GM12878 (cell line): Measurements from ENCODE around the gene ANKRD55. TPM values are rescaled to one million over a fixed set of nuclear protein-coding genes. Genes with fewer than 3 reads are reported as not detected.

Source experiments
- ATAC-seq: fragments of 200-7000 bp; cut with Tn5 transposase; 3 replicates; pipeline ENCODE4 v1.9.1; 2020; ENCODE audit warnings: mild to moderate bottlenecking, moderate library complexity
- BruUV-seq: library from RNA; stranded (reverse); fragments of 400-500 nt; replicated peaks from 2 replicates; lab custom pipeline; 2021; lab: Mats Ljungman, UMichigan
- CTCF ChIA-PET: fragments of 300-600 bp; sonication (Branson Sonifier 250); formaldehyde crosslinking; extraction: SDS; loops from one replicate; lab custom pipeline; 2021; ENCODE audit warnings: inconsistent platforms; lab: Yijun Ruan, JAX
- POLR2A ChIA-PET: fragments of 350-600 bp; formaldehyde crosslinking; extraction: SDS; loops from one replicate; lab custom pipeline; 2021; ENCODE audit warnings: inconsistent platforms; lab: Charles Lee
- RAD21 ChIA-PET: fragments of 300-600 bp; sonication (Branson Sonifier 250); formaldehyde crosslinking; loops from one replicate; lab custom pipeline; 2023; ENCODE audit warnings: antibody characterized with exemption; ENCODE audit not compliant: unreplicated experiment; lab: Charles Lee
- SMC1A ChIA-PET: fragments of 300-600 bp; sonication (Branson Sonifier 250); formaldehyde crosslinking; loops from one replicate; lab custom pipeline; 2023; ENCODE audit not compliant: unreplicated experiment, uncharacterized antibody; lab: Charles Lee
- DNase-seq: peaks from one replicate; pipeline ENCODE4 v3.0.0-alpha.2; 2011; ENCODE audit warnings: low read depth, low spot score
- FAIRE-seq: peaks from 3 replicates; lab custom pipeline; 2011; peaks lifted over from hg19 to GRCh38; lab: Jason Lieb, UNC
- H2AFZ ChIP-seq: 2 replicates; pipeline ENCODE4 v1.6.0; 2011; ENCODE audit warnings: low read depth, low read length, control low read depth; ENCODE audit not compliant: control insufficient read depth
- H3K27ac ChIP-seq: 2 replicates; pipeline ENCODE4 v1.5.1; 2011; ENCODE audit warnings: control low read depth; ENCODE audit not compliant: control insufficient read depth, insufficient read depth
- H3K27me3 ChIP-seq, 2 experiments: replicated peaks in 1 of 2; 2 replicates each; pipeline versions ENCODE4 v1.6.0 to v1.6.1; 2011; ENCODE audit warnings: low read length in 1 of 2; ENCODE audit not compliant: control insufficient read depth in 2 of 2, insufficient read depth in 2 of 2
- H3K36me3 ChIP-seq, 2 experiments: 2 replicates each; pipeline ENCODE4 v1.5.1; 2011; ENCODE audit warnings: low read length in 1 of 2; ENCODE audit not compliant: control insufficient read depth in 2 of 2, insufficient read depth in 2 of 2
- H3K4me1 ChIP-seq: 2 replicates; pipeline ENCODE4 v1.6.1; 2011; ENCODE audit warnings: mild to moderate bottlenecking, low read length, moderate library complexity, mixed read lengths; ENCODE audit not compliant: control insufficient read depth, insufficient read depth
- H3K4me2 ChIP-seq: 2 replicates; pipeline ENCODE4 v1.6.0; 2011; ENCODE audit warnings: control low read depth; ENCODE audit not compliant: control insufficient read depth, insufficient read depth
- H3K4me3 ChIP-seq: fragments of 200-600 bp; sonication (generic); 2 replicates; pipeline ENCODE4 v1.5.1; 2016
- H3K79me2 ChIP-seq: 2 replicates; pipeline ENCODE4 v1.6.0; 2011; ENCODE audit warnings: low read length; ENCODE audit not compliant: control insufficient read depth, insufficient read depth
- H3K9ac ChIP-seq: 2 replicates; pipeline ENCODE4 v1.8.0; 2011; ENCODE audit warnings: low read length, control low read depth, mixed read lengths; ENCODE audit not compliant: control insufficient read depth, insufficient read depth
- H3K9me3 ChIP-seq: replicated peaks from 3 replicates; pipeline ENCODE4 v1.5.1; 2011; ENCODE audit warnings: mild to moderate bottlenecking, low read length; ENCODE audit not compliant: control insufficient read depth, insufficient read depth
- H4K20me1 ChIP-seq: 2 replicates; pipeline ENCODE4 v1.6.0; 2011; ENCODE audit not compliant: control insufficient read depth, insufficient read depth
- EED ChIP-seq: sonication (generic); IDR thresholded peaks from 2 replicates; pipeline ENCODE4 v1.6.1; 2016; ENCODE audit warnings: antibody characterized with exemption, low read depth
- EZH2 ChIP-seq: IDR thresholded peaks from 2 replicates; pipeline ENCODE4 v1.6.1; 2012; ENCODE audit warnings: low read depth, mild to moderate bottlenecking, control low read depth, inconsistent platforms, low read length, borderline replicate concordance; ENCODE audit not compliant: control insufficient read depth
- IRF4 ChIP-seq: IDR thresholded peaks from 2 replicates; pipeline ENCODE4 v1.6.1; 2011; ENCODE audit warnings: low read depth, low read length
- KAT2A ChIP-seq: conservative IDR thresholded peaks from 2 replicates; pipeline ENCODE4 v1.6.1; 2011; ENCODE audit warnings: low read depth, low read length; ENCODE audit not compliant: control insufficient read depth
- MTA3 ChIP-seq: IDR thresholded peaks from 2 replicates; pipeline ENCODE4 v1.6.1; 2012; ENCODE audit warnings: low read length, inconsistent platforms, borderline replicate concordance
- NBN ChIP-seq: fragments of 450-650 bp; IDR thresholded peaks from 2 replicates; pipeline ENCODE4 v1.6.1; 2016
- NFXL1 ChIP-seq: fragments of 450-650 bp; IDR thresholded peaks from 2 replicates; pipeline ENCODE4 v1.6.1; 2017; ENCODE audit warnings: antibody characterized with exemption, mild to moderate bottlenecking, borderline replicate concordance
- NFYB ChIP-seq: IDR thresholded peaks from 2 replicates; pipeline ENCODE4 v1.6.1; 2011; ENCODE audit warnings: low read depth, mild to moderate bottlenecking, low read length, improper control_type of control experiment, moderate library complexity; ENCODE audit not compliant: insufficient read depth
- NR2C2 ChIP-seq: IDR thresholded peaks from 2 replicates; pipeline ENCODE4 v1.6.1; 2011; ENCODE audit warnings: borderline replicate concordance, low read depth; ENCODE audit not compliant: control insufficient read depth, insufficient read length
- RCOR1 ChIP-seq: conservative IDR thresholded peaks from 2 replicates; pipeline ENCODE4 v1.6.1; 2012; ENCODE audit warnings: low read depth, low read length, improper control_type of control experiment
- RFX5 ChIP-seq: IDR thresholded peaks from 2 replicates; pipeline ENCODE4 v1.6.1; 2011; ENCODE audit warnings: low read depth, low read length, improper control_type of control experiment
- SPI1 ChIP-seq: IDR thresholded peaks from 2 replicates; pipeline ENCODE4 v1.6.1; 2011; ENCODE audit warnings: low read depth, mild to moderate bottlenecking, low read length, moderate library complexity, borderline replicate concordance; ENCODE audit not compliant: insufficient read depth
- SREBF1 ChIP-seq: IDR thresholded peaks from 2 replicates; pipeline ENCODE4 v1.6.1; 2012; ENCODE audit warnings: mild to moderate bottlenecking, low read length
- TBL1XR1 ChIP-seq: IDR thresholded peaks from 2 replicates; pipeline ENCODE4 v1.6.1; 2012; ENCODE audit warnings: low read depth, low read length, improper control_type of control experiment
- YBX1 ChIP-seq: fragments of 450-650 bp; IDR thresholded peaks from 2 replicates; pipeline ENCODE4 v1.6.1; 2016; ENCODE audit warnings: antibody characterized with exemption
- ZNF207 ChIP-seq: fragments of 450-650 bp; IDR thresholded peaks from 2 replicates; pipeline ENCODE4 v1.6.1; 2014; ENCODE audit warnings: antibody characterized with exemption, mild to moderate bottlenecking, borderline replicate concordance
- ZNF24 ChIP-seq: fragments of 450-650 bp; IDR thresholded peaks from 2 replicates; pipeline ENCODE4 v1.6.1; 2017; ENCODE audit warnings: antibody characterized with exemption, mild to moderate bottlenecking
- WGBS: methylation state at CpG from one replicate; pipeline ENCODE4 v1.1.6; 2016; ENCODE audit warnings: low lambda C conversion rate; ENCODE audit not compliant: insufficient replicate concordance, insufficient coverage; ENCODE audit errors: missing lambda C conversion rate; 5-methylcytosine and 5-hydroxymethylcytosine counted together
- in situ Hi-C: fragments of 300-500 bp; cut with MboI; formaldehyde crosslinking; loops from 9 replicates; pipeline ENCODE4 v1.14.3; 2018; ENCODE audit warnings: mixed read lengths
- intact Hi-C: fragments of 100-400 bp; cut with micrococcal nuclease; formaldehyde crosslinking; loops from one replicate; pipeline ENCODE4 v1.14.2; 2022; ENCODE audit not compliant: unreplicated experiment
- polyA plus RNA-seq, 11 experiments: library from polyadenylated mRNA; depleted of rRNA in 4 of 11; unstranded in 6 of 11; stranded (reverse) in 5 of 11; fragments of >200 nt; fragmentation: Nextera tagmentation in 4 of 11; fragmentation: Illumina TruSeq in 1 of 11; extraction: Ambion mirVana in 4 of 11; extraction: Trizol in 1 of 11; gene quantifications; 1 replicate in 1 of 11; 2 replicates in 10 of 11; pipeline versions ENCODE4 v1.2.1 to v1.2.3, GENCODE V29; 2011 to 2016; ENCODE audit warnings: inconsistent platforms in 2 of 11, missing spikeins in 2 of 11, low read depth in 1 of 11
- total RNA-seq, 4 experiments: library from RNA; depleted of rRNA in 3 of 4; stranded (reverse); fragments of >200 nt in 3 of 4; fragmentation: Illumina TruSeq in 1 of 4; extraction: Trizol in 1 of 4; gene quantifications; 2 replicates each; pipeline versions ENCODE4 v1.2.1 to v1.2.3, GENCODE V29; 2013 to 2021
- TF ChIP-seq, protein P1 (sequence below): fragments of 450-650 bp; IDR thresholded peaks from 2 replicates; pipeline ENCODE4 v1.6.1; 2018; ENCODE audit warnings: borderline replicate concordance, mild to moderate bottlenecking; ENCODE audit not compliant: partially characterized antibody
- TF ChIP-seq, protein P2 (sequence below): IDR thresholded peaks from 2 replicates; pipeline ENCODE4 v1.6.1; 2011; ENCODE audit warnings: mild to moderate bottlenecking, low read depth, low read length, moderate library complexity; ENCODE audit not compliant: insufficient replicate concordance

ANKRD55 gene
- total and polyA plus RNA-seq, 10 of the 15 experiments (the other 5 are each of a cell fraction or from before 2014, with no cell fraction given): 0.04 TPM; not detected in 9

DNA sequence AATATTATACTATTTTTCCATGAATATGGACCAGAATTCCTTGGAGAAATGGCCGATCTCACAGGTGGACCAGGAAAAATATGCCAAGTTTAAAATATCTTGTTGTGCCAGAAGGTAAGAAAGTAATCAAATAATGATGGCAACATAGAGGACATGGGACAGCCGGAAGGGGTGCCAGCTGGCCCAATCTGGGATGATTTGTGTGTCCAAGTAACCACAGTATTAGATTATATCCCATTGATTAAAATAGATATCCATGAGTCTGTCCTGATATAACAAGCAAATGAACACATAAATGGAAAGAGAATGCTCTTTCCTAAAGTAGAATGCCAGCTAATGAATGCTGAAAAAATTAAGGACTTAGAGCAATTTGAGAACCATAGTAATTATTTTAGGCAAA is 39.6 kb upstream of the ANKRD55 start:
- no peak for ATAC-seq
- in situ Hi-C loops (loop anchor here (5.0 to 10.0 kb wide), 2 partner anchors 565 to 952 kb away; no protein-coding TSS in a partner anchor), intact Hi-C loops (loop anchor here (5.0 to 10.0 kb wide), 4 partner anchors 412 to 950 kb away; partner anchors contain the start of gene MAP3K1)
- Histone ChIP-seq H3K79me2 (no peaks in the 10 kb centered on the region), H3K4me3 (no peak overlapping the region), H4K20me1 (no peaks in the 10 kb centered on the region), H3K27me3 (no peaks in the 10 kb centered on the region), H3K4me2 (no peak overlapping the region), H2AFZ (no peak overlapping the region), H3K4me1 (no peaks in the 10 kb centered on the region), H3K9me3 (no peaks in the 10 kb centered on the region; the same call in 2 of the 3 replicates), H3K36me3 (no peaks in the 10 kb centered on the region), H3K9ac (no peak overlapping the region), H3K27ac (no peak overlapping the region)
- CTCF ChIA-PET: interaction anchor here (0.7 to 12.9 kb wide), 10 partner anchors 9 to 866 kb away, joined by 3 to 296 read pairs (median 6); no protein-coding TSS in a partner anchor
- TF ChIP-seq ZNF207 (no peak), ZNF24 (no peak), EED (no peak), RCOR1 (no peak), IRF4 (no peak), NFYB (no peak), YBX1 (no peak), RFX5 (no peak), SREBF1 (no peak), KAT2A (no peak), EZH2 (no peak), MTA3 (no peak), NR2C2 (no peak), TBL1XR1 (no peak), NBN (no peak), SPI1 (no peak), NFXL1 (no peak)
- TF ChIP-seq, protein P1, sequence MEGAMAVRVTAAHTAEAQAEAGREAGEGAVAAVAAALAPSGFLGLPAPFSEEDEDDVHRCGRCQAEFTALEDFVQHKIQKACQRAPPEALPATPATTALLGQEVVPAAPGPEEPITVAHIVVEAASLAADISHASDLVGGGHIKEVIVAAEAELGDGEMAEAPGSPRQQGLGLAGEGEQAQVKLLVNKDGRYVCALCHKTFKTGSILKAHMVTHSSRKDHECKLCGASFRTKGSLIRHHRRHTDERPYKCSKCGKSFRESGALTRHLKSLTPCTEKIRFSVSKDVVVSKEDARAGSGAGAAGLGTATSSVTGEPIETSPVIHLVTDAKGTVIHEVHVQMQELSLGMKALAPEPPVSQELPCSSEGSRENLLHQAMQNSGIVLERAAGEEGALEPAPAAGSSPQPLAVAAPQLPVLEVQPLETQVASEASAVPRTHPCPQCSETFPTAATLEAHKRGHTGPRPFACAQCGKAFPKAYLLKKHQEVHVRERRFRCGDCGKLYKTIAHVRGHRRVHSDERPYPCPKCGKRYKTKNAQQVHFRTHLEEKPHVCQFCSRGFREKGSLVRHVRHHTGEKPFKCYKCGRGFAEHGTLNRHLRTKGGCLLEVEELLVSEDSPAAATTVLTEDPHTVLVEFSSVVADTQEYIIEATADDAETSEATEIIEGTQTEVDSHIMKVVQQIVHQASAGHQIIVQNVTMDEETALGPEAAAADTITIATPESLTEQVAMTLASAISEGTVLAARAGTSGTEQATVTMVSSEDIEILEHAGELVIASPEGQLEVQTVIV: no peak
- TF ChIP-seq, protein P2, sequence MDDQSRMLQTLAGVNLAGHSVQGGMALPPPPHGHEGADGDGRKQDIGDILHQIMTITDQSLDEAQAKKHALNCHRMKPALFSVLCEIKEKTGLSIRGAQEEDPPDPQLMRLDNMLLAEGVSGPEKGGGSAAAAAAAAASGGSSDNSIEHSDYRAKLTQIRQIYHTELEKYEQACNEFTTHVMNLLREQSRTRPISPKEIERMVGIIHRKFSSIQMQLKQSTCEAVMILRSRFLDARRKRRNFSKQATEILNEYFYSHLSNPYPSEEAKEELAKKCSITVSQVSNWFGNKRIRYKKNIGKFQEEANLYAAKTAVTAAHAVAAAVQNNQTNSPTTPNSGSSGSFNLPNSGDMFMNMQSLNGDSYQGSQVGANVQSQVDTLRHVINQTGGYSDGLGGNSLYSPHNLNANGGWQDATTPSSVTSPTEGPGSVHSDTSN: no peak
- no peak for FAIRE-seq
- DNase-seq: no peak
- RAD21 ChIA-PET: interaction anchor here (0.6 to 6.1 kb wide), 5 partner anchors 123 to 865 kb away, joined by 3 to 174 read pairs (median 3); no protein-coding TSS in a partner anchor
- WGBS: 56% methylated on average over 2 of the region's 2 CpGs
- no TSS peak for BruUV-seq
- POLR2A ChIA-PET: interaction anchor here (0.8 kb wide), 1 partner anchor 566 kb away, joined by 3 read pairs; no protein-coding TSS in a partner anchor
- SMC1A ChIA-PET: interaction anchor here (0.6 to 9.0 kb wide), 20 partner anchors 8 to 865 kb away, joined by 3 to 164 read pairs (median 6); no protein-coding TSS in a partner anchor
